ENCODE data around the gene GRK1. TPM values are rescaled to one million over a fixed set of nuclear protein-coding genes. Genes with fewer than 3 reads are reported as not detected.

GRK1 gene
- total RNA-seq, 4 donors from 2014 or later: not detected

GRCh38 chr13:113663934-113664333 is 3.1 kb upstream of the GRK1 start:
- H3K36me3 ChIP-seq: no peaks in the 10 kb centered on the region
- H3K4me1 ChIP-seq: no peaks in the 10 kb centered on the region
- H3K27ac ChIP-seq: no peak overlapping the region
- no peak overlapping the region for H3K4me3 ChIP-seq
- WGBS: 73% methylated on average over 15 of the region's 15 CpGs
- DNase-seq (ENCODE audit: low spot score in 2 of 2): peak; percentile 47 to 63
- H3K9me3 ChIP-seq: peaks cover 14% of the 10 kb centered on the region
- TF ChIP-seq POLR2A (IDR thresholded peaks at IDR 0.05) (no peak), CTCF (IDR thresholded peaks at IDR 0.05) (no peak), POLR2AphosphoS5 (IDR thresholded peaks at IDR 0.05) (no peak), EP300 (IDR thresholded peaks at IDR 0.05) (no peak)
- no peaks in the 10 kb centered on the region for H3K27me3 ChIP-seq

- H3K27ac ChIP-seq: no peak overlapping the region
- H3K4me1 ChIP-seq: no peaks in the 10 kb centered on the region
- peaks cover 14% of the 10 kb centered on the region for H3K9me3 ChIP-seq
- no peak for TF ChIP-seq POLR2AphosphoS5 (IDR thresholded peaks at IDR 0.05)
- TF ChIP-seq POLR2A (IDR thresholded peaks at IDR 0.05): no peak
- no peak for TF ChIP-seq EP300 (IDR thresholded peaks at IDR 0.05)
- no peak for TF ChIP-seq CTCF (IDR thresholded peaks at IDR 0.05)
- no peaks in the 10 kb centered on the region for H3K36me3 ChIP-seq
- H3K4me3 ChIP-seq: no peak overlapping the region
- H3K27me3 ChIP-seq: no peaks in the 10 kb centered on the region
- DNase-seq (ENCODE audit: low spot score in 2 of 2): peak; percentile 39 to 74
- WGBS: 74% methylated on average over 21 of the region's 21 CpGs
These were observed 2.0 kb upstream of the GRK1 start for GRCh38 chr13:113664751-113665596.

- Histone ChIP-seq H3K4me3 (no peak overlapping the region), H3K9me3 (peaks cover 14% of the 10 kb centered on the region), H3K36me3 (no peaks in the 10 kb centered on the region), H3K27ac (no peak overlapping the region), H3K27me3 (no peaks in the 10 kb centered on the region), H3K4me1 (no peaks in the 10 kb centered on the region)
- DNase-seq (ENCODE audit: low spot score in 2 of 2): peak in 1 of 2 donors; percentile 74
- TF ChIP-seq CTCF (IDR thresholded peaks at IDR 0.05): no peak
- no peak for TF ChIP-seq POLR2AphosphoS5 (IDR thresholded peaks at IDR 0.05)
- TF ChIP-seq POLR2A (IDR thresholded peaks at IDR 0.05): no peak
- TF ChIP-seq EP300 (IDR thresholded peaks at IDR 0.05): no peak
- WGBS: no CpG with 5 or more reads among the region's 3 CpGs
These were observed 1.3 kb upstream of the GRK1 start for GRCh38 chr13:113665597-113666328.

- no peaks in the 10 kb centered on the region for H3K27me3 ChIP-seq
- 100% methylated on average over 1 of the region's 2 CpGs for WGBS
- no peaks in the 10 kb centered on the region for H3K4me1 ChIP-seq
- no peaks in the 10 kb centered on the region for H3K36me3 ChIP-seq
- DNase-seq (ENCODE audit: low spot score in 2 of 2): peak; percentile 38 to 42
- H3K27ac ChIP-seq: no peak overlapping the region
- H3K4me3 ChIP-seq: no peak overlapping the region
- TF ChIP-seq CTCF (IDR thresholded peaks at IDR 0.05) (no peak), POLR2AphosphoS5 (IDR thresholded peaks at IDR 0.05) (no peak), POLR2A (IDR thresholded peaks at IDR 0.05) (no peak), EP300 (IDR thresholded peaks at IDR 0.05) (no peak)
- peaks cover 13% of the 10 kb centered on the region for H3K9me3 ChIP-seq
These were observed 719 bp upstream of the GRK1 start for GRCh38 chr13:113666329-113666670.
